ENCODE measurements around the gene CDH5. TPM values are rescaled to one million over a fixed set of nuclear protein-coding genes. Genes with fewer than 3 reads are reported as not detected.

CDH5 gene
- total RNA-seq, 1 experiment from 2014 or later, result 0.28 TPM

DNA sequence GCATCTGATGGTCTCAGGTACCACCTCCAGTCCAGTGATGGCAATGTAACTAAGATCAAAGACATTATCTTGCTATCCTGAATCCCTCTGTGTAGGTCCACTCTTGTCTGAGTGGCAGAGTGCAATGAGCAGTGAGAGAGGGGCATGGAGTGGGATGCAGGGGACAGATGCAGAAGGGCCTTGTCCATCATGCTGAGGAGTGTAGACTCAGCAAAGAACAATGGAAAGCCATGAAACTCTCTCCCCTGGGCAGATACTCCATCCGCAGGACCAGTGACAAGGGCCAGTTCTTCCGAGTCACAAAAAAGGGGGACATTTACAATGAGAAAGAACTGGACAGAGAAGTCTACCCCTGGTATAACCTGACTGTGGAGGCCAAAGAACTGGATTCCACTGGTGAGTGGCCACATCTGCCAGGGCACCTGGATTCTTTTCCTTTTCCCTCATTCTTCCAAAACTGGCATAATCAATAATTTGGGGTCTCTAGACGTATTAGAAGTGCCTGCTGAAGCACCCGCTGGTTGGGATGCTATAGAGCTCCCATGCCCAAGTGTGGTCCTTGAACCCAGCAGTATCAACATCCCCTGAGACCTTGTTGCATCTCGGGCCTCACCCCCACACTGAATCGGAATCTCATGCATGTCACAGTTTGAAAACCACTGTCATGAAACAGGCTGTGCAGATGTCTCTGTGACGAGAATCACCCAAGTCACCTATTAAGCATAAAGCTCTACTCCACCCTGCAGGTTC, 29.5 kb downstream of the CDH5 start:
- TF ChIP-seq ELF4 (CRISPR knock-in tag; IDR thresholded peaks at IDR 0.05; ENCODE audit: low read depth), result no peak
- no peaks in the 10 kb centered on the region for H3K27me3 Mint-ChIP-seq (ENCODE audit: low read depth)
- CTCF ChIA-PET, result interaction anchor here (0.8 to 1.6 kb wide), 2 partner anchors 11 to 54 kb away, joined by 3 to 4 read pairs; no protein-coding TSS in a partner anchor

DNA sequence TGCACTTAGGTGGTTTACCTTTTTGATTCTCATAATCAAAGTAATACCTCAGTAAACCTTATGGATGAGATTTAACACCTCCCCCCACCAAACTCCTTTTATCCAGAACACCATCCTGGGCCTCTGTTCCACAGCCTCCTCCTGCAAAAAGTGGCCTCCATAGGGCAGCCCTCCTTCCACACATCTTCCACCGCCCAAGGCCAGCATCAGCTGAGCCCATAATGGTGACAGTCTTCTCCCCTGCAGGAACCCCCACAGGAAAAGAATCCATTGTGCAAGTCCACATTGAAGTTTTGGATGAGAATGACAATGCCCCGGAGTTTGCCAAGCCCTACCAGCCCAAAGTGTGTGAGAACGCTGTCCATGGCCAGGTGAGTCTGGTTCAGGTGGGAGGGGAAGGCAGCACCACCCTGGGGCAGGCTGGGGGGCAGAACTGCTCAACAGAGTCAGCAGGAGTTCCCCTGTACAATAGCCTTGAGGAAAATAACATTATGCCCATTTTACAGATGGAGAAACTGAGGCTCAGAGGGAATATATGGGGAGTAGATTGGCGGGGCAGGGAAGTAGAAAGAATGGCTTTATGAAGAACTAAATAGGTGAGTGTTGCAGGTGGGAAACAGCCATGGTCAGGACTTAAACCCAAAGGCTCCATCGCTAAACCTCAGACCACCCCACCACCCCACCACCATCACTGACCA, 31.4 kb downstream of the CDH5 start:
- no peak overlapping the region for H3K27ac Mint-ChIP-seq
- TF ChIP-seq, protein P1, sequence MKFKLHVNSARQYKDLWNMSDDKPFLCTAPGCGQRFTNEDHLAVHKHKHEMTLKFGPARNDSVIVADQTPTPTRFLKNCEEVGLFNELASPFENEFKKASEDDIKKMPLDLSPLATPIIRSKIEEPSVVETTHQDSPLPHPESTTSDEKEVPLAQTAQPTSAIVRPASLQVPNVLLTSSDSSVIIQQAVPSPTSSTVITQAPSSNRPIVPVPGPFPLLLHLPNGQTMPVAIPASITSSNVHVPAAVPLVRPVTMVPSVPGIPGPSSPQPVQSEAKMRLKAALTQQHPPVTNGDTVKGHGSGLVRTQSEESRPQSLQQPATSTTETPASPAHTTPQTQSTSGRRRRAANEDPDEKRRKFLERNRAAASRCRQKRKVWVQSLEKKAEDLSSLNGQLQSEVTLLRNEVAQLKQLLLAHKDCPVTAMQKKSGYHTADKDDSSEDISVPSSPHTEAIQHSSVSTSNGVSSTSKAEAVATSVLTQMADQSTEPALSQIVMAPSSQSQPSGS (CRISPR knock-in tag; IDR thresholded peaks at IDR 0.05; ENCODE audit: borderline replicate concordance, low read depth), result no peak
- TF ChIP-seq CREM (CRISPR knock-in tag; IDR thresholded peaks at IDR 0.05) (no peak), FOXK1 (CRISPR knock-in tag; IDR thresholded peaks at IDR 0.05) (no peak), TEAD1 (CRISPR knock-in tag; IDR thresholded peaks at IDR 0.05) (no peak), NR1H2 (CRISPR knock-in tag; IDR thresholded peaks at IDR 0.05) (no peak), JUN (CRISPR knock-in tag; IDR thresholded peaks at IDR 0.05) (no peak), TP53 (CRISPR knock-in tag; IDR thresholded peaks at IDR 0.05) (no peak), OVOL2 (CRISPR knock-in tag; IDR thresholded peaks at IDR 0.05; ENCODE audit: borderline replicate concordance) (no peak)
- TF ChIP-seq, protein P2, sequence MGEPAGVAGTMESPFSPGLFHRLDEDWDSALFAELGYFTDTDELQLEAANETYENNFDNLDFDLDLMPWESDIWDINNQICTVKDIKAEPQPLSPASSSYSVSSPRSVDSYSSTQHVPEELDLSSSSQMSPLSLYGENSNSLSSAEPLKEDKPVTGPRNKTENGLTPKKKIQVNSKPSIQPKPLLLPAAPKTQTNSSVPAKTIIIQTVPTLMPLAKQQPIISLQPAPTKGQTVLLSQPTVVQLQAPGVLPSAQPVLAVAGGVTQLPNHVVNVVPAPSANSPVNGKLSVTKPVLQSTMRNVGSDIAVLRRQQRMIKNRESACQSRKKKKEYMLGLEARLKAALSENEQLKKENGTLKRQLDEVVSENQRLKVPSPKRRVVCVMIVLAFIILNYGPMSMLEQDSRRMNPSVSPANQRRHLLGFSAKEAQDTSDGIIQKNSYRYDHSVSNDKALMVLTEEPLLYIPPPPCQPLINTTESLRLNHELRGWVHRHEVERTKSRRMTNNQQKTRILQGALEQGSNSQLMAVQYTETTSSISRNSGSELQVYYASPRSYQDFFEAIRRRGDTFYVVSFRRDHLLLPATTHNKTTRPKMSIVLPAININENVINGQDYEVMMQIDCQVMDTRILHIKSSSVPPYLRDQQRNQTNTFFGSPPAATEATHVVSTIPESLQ (CRISPR knock-in tag; IDR thresholded peaks at IDR 0.05), result no peak

More for the DNA sequence above, 29.5 kb downstream of the CDH5 start:
- POLR2A ChIA-PET, result no interaction called here
- Mint-ChIP-seq H3K4me3 (no peak overlapping the region), H3K36me3 (no peaks in the 10 kb centered on the region), H3K9me3 (no peaks in the 10 kb centered on the region), H3K4me1 (peaks cover 11% of the 10 kb centered on the region), H3K27ac (no peak overlapping the region)
- no peak for ATAC-seq
- no peak for DNase-seq (ENCODE audit: low spot score)

DNA sequence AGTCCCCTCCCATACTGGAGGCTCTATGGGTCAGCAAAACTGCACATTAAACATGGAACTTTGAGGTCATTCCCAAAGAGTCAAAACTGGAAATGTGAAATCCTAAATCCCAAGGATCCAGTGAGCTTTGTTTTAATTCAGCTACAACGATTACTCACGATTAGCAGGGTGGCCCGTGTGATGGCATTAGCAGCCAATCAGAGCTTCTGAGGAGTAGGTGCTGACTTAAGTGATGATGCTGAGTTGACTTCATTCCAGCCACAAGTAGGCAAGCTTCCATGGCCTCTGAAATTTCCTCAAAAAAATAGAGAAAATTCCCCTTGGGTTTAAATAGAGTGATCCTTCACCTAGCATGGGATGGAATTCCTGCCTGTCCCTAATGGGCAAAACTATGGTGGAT, 32.5 kb downstream of the CDH5 start:
- ChIA-PET POLR2A (no interaction called here), CTCF (interaction anchor here (0.8 kb wide), 1 partner anchor 57 kb away, joined by 3 read pairs; no protein-coding TSS in a partner anchor)
- no peak overlapping the region for H3K27ac Mint-ChIP-seq
- no peaks in the 10 kb centered on the region for H3K9me3 Mint-ChIP-seq
- no peak for DNase-seq (ENCODE audit: low spot score)
- H3K36me3 Mint-ChIP-seq, result no peaks in the 10 kb centered on the region
- no peak overlapping the region for H3K4me3 Mint-ChIP-seq
- ATAC-seq, result no peak
- H3K27me3 Mint-ChIP-seq (ENCODE audit: low read depth), result no peaks in the 10 kb centered on the region; the same call in 1 of the 2 replicates
- peaks cover 17% of the 10 kb centered on the region for H3K4me1 Mint-ChIP-seq
- TF ChIP-seq ETV6 (CRISPR knock-in tag; IDR thresholded peaks at IDR 0.05) (no peak), SOX15 (CRISPR knock-in tag; IDR thresholded peaks at IDR 0.05) (no peak), ZNF138 (CRISPR knock-in tag; conservative IDR thresholded peaks at IDR 0.05) (no peak), ESRRA (CRISPR knock-in tag; IDR thresholded peaks at IDR 0.05; ENCODE audit: borderline replicate concordance) (no peak), CBFB (CRISPR knock-in tag; IDR thresholded peaks at IDR 0.05; ENCODE audit: low read depth) (no peak), ZNF416 (CRISPR knock-in tag; IDR thresholded peaks at IDR 0.05) (no peak), ZBTB21 (CRISPR knock-in tag; IDR thresholded peaks at IDR 0.05; ENCODE audit: borderline replicate concordance) (no peak), ZNF263 (CRISPR knock-in tag; IDR thresholded peaks at IDR 0.05; ENCODE audit: low read depth) (no peak), ZNF396 (CRISPR knock-in tag; IDR thresholded peaks at IDR 0.05; ENCODE audit: borderline replicate concordance) (no peak), NFATC4 (CRISPR knock-in tag; IDR thresholded peaks at IDR 0.05) (no peak)
- TF ChIP-seq, protein P3, sequence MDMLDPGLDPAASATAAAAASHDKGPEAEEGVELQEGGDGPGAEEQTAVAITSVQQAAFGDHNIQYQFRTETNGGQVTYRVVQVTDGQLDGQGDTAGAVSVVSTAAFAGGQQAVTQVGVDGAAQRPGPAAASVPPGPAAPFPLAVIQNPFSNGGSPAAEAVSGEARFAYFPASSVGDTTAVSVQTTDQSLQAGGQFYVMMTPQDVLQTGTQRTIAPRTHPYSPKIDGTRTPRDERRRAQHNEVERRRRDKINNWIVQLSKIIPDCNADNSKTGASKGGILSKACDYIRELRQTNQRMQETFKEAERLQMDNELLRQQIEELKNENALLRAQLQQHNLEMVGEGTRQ (CRISPR knock-in tag; IDR thresholded peaks at IDR 0.05), result no peak
- TF ChIP-seq, protein P4, sequence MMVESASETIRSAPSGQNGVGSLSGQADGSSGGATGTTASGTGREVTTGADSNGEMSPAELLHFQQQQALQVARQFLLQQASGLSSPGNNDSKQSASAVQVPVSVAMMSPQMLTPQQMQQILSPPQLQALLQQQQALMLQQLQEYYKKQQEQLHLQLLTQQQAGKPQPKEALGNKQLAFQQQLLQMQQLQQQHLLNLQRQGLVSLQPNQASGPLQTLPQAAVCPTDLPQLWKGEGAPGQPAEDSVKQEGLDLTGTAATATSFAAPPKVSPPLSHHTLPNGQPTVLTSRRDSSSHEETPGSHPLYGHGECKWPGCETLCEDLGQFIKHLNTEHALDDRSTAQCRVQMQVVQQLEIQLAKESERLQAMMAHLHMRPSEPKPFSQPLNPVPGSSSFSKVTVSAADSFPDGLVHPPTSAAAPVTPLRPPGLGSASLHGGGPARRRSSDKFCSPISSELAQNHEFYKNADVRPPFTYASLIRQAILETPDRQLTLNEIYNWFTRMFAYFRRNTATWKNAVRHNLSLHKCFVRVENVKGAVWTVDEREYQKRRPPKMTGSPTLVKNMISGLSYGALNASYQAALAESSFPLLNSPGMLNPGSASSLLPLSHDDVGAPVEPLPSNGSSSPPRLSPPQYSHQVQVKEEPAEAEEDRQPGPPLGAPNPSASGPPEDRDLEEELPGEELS (CRISPR knock-in tag; IDR thresholded peaks at IDR 0.05), result no peak

More for the DNA sequence above, 31.4 kb downstream of the CDH5 start:
- Mint-ChIP-seq H3K36me3 (no peaks in the 10 kb centered on the region), H3K9me3 (no peaks in the 10 kb centered on the region), H3K4me3 (no peak overlapping the region), H3K27me3 (ENCODE audit: low read depth) (no peaks in the 10 kb centered on the region), H3K4me1 (peaks cover 17% of the 10 kb centered on the region)
- no peak for ATAC-seq
- POLR2A ChIA-PET, result no interaction called here
- CTCF ChIA-PET, result interaction anchor here (1.0 kb wide), 1 partner anchor 9 kb away, joined by 4 read pairs; no protein-coding TSS in a partner anchor
- DNase-seq (ENCODE audit: low spot score), result no peak

All from WTC11 (cell line).